HG03342 (cell line): ENCODE measurements around the gene AGR3.

Experiments
- ATAC-seq: cut with Tn5 transposase; IDR thresholded peaks from one replicate; pipeline ENCODE4 v1.9.1; 2021; ENCODE audit warnings: mild to moderate bottlenecking, moderate library complexity; ENCODE audit not compliant: unreplicated experiment

Gene AGR3

GRCh38 chr7:16838386-16838785 is 43.4 kb downstream of the AGR3 start:
- no peak for ATAC-seq

- ATAC-seq: no peak
These were observed 45.3 kb downstream of the AGR3 start for GRCh38 chr7:16836481-16836880.

GRCh38 chr7:16833373-16833772 is 48.4 kb downstream of the AGR3 start:
- no peak for ATAC-seq

GRCh38 chr7:16826060-16826459 is 55.7 kb downstream of the AGR3 start:
- ATAC-seq: no peak

GRCh38 chr7:16822029-16822428 is 59.8 kb downstream of the AGR3 start:
- no peak for ATAC-seq

- no peak for ATAC-seq
These were observed 63.1 kb downstream of the AGR3 start for GRCh38 chr7:16818732-16819131.

GRCh38 chr7:16817536-16817935 is 64.2 kb downstream of the AGR3 start:
- no peak for ATAC-seq

GRCh38 chr7:16816824-16817223 is 65.0 kb downstream of the AGR3 start:
- ATAC-seq: no peak

GRCh38 chr7:16815001-16815400 is 66.8 kb downstream of the AGR3 start:
- no peak for ATAC-seq

GRCh38 chr7:16813232-16813616 is 68.6 kb downstream of the AGR3 start:
- ATAC-seq: no peak

- no peak for ATAC-seq
These were observed 69.1 kb downstream of the AGR3 start for GRCh38 chr7:16812542-16813231.

GRCh38 chr7:16811551-16811950 is 70.2 kb downstream of the AGR3 start:
- no peak for ATAC-seq

- no peak for ATAC-seq
These were observed 71.2 kb downstream of the AGR3 start for GRCh38 chr7:16810573-16810972.

- no peak for ATAC-seq
These were observed 71.7 kb downstream of the AGR3 start for GRCh38 chr7:16810112-16810511.
